Activated CD8-positive, alpha-beta memory T cell treated with anti-CD3 and anti-CD28 coated beads for 48 hours (primary cell): Measurements from ENCODE around the gene CAB39L.

ENCODE experiments used
- DNase-seq, 3 experiments: peaks; one replicate each; pipeline ENCODE4 v3.0.0-alpha.2; 2020; ENCODE audit warnings: low read depth in 2 of 3, low spot score in 2 of 3

The CAB39L gene

GRCh38 chr13:49443704-49444523, at the start of gene CAB39L, which contains the start of gene SETDB2:
Gene CAB39L, minus strand, starts transcription at chr13:49444064. Its CDS starts 61,154 bp downstream, at chr13:49382910.
Gene SETDB2, plus strand, starts transcription at chr13:49444274. Its CDS starts 7,620 bp downstream, at chr13:49451894.
- peak; percentile 81 to 98 (median 91) for DNase-seq

GRCh38 chr13:49488563-49488962, 44.7 kb upstream of the CAB39L start:
- no peak for DNase-seq

- DNase-seq, result no peak
Measured at GRCh38 chr13:49481788-49482187, 37.9 kb upstream of the CAB39L start.

GRCh38 chr13:49476529-49476928, 32.7 kb upstream of the CAB39L start:
- DNase-seq, result no peak

- DNase-seq, result no peak
Measured at GRCh38 chr13:49472186-49472585, 28.3 kb upstream of the CAB39L start.

GRCh38 chr13:49466292-49466838, 22.5 kb upstream of the CAB39L start:
- no peak for DNase-seq

- DNase-seq, result no peak
Measured at GRCh38 chr13:49464621-49465325, 20.9 kb upstream of the CAB39L start.

- DNase-seq, result no peak
Measured at GRCh38 chr13:49464085-49464484, 20.2 kb upstream of the CAB39L start.

- DNase-seq, result no peak
Measured at GRCh38 chr13:49459580-49459979, 15.7 kb upstream of the CAB39L start.

GRCh38 chr13:49457221-49457620, 13.4 kb upstream of the CAB39L start:
- no peak for DNase-seq

GRCh38 chr13:49456156-49456555, 12.3 kb upstream of the CAB39L start:
- DNase-seq, result no peak

- DNase-seq, result no peak
Measured at GRCh38 chr13:49455007-49455398, 11.1 kb upstream of the CAB39L start.

GRCh38 chr13:49454388-49455006, 10.6 kb upstream of the CAB39L start:
- no peak for DNase-seq

GRCh38 chr13:49453465-49453864, 9.6 kb upstream of the CAB39L start:
- no peak for DNase-seq

GRCh38 chr13:49452725-49453457, 9.0 kb upstream of the CAB39L start:
- no peak for DNase-seq

- no peak for DNase-seq
Measured at GRCh38 chr13:49450105-49450819, 6.4 kb upstream of the CAB39L start.

- no peak for DNase-seq
Measured at GRCh38 chr13:49448753-49449152, 4.9 kb upstream of the CAB39L start.

GRCh38 chr13:49446473-49446872, 2.6 kb upstream of the CAB39L start:
- no peak for DNase-seq

- DNase-seq, result no peak
Measured at GRCh38 chr13:49444524-49445395, 896 bp upstream of the CAB39L start.
